Glutamatergic neuron (in vitro differentiated cells): Measurements from ENCODE around the gene VIM. TPM values are rescaled to one million over a fixed set of nuclear protein-coding genes. Genes with fewer than 3 reads are reported as not detected.

Experiments
- DNase-seq: peaks from one replicate; pipeline ENCODE4 v3.0.0; 2022
- H3K27ac Mint-ChIP-seq: one replicate; pipeline ENCODE4 v1.8.0; 2020; ENCODE audit warnings: mild to moderate bottlenecking, mixed read lengths, inconsistent platforms; ENCODE audit not compliant: unreplicated experiment
- H3K27me3 Mint-ChIP-seq: one replicate; pipeline ENCODE4 v1.8.0; 2020; ENCODE audit warnings: mild to moderate bottlenecking, moderate library complexity, mixed read lengths, inconsistent platforms; ENCODE audit not compliant: unreplicated experiment
- H3K36me3 Mint-ChIP-seq: one replicate; pipeline ENCODE4 v1.8.0; 2020; ENCODE audit warnings: mild to moderate bottlenecking, mixed read lengths, inconsistent platforms; ENCODE audit not compliant: unreplicated experiment
- H3K4me1 Mint-ChIP-seq: one replicate; pipeline ENCODE4 v1.8.0; 2020; ENCODE audit warnings: mild to moderate bottlenecking, low read depth, mixed read lengths, inconsistent platforms; ENCODE audit not compliant: unreplicated experiment
- H3K4me3 Mint-ChIP-seq: one replicate; pipeline ENCODE4 v1.8.0; 2020; ENCODE audit warnings: mild to moderate bottlenecking, mixed read lengths, inconsistent platforms; ENCODE audit not compliant: unreplicated experiment
- H3K9me3 Mint-ChIP-seq: one replicate; pipeline ENCODE4 v1.8.0; 2020; ENCODE audit warnings: mild to moderate bottlenecking, moderate library complexity, mixed read lengths, inconsistent platforms; ENCODE audit not compliant: unreplicated experiment
- long read RNA-seq: library from polyadenylated mRNA; unstranded; transcript quantifications from one replicate; pipeline ENCODE4 v2.0.0, GENCODE V29; 2020; ENCODE audit not compliant: unreplicated experiment
- total RNA-seq: library from RNA; stranded (reverse); fragmentation: NEBNext Ultra II Directional; extraction: Animal tissue kit (Norgen Biotek cat#: 25700); gene quantifications from one replicate; pipeline ENCODE4 v1.2.1, GENCODE V29; 2021; ENCODE audit not compliant: unreplicated experiment
- TF ChIP-seq, protein P1 (sequence below): fragments of 200-600 bp; sonication (generic); IDR thresholded peaks from one replicate; pipeline ENCODE4 v1.5.0; 2021; ENCODE audit not compliant: partially characterized antibody, unreplicated experiment

Gene VIM
- 106 TPM for total RNA-seq
- long read RNA-seq, transcript VIM-201 (9 exons, 1,868 nt): major isoform, 88 of 92 reads
- long read RNA-seq, partial matches to known transcripts: 0 of 92 reads
- long read RNA-seq, other reads (novel, unspliced or antisense): 4 of 92 reads

- Mint-ChIP-seq H3K9me3 (peaks cover 5% of the 10 kb centered on the region), H3K27ac (peak within 1 kb of the TSS; percentile 64), H3K36me3 (no peaks in the 10 kb centered on the region), H3K27me3 (peaks cover 15% of the 10 kb centered on the region), H3K4me3 (peak within 1 kb of the TSS; percentile 86), H3K4me1 (no peaks in the 10 kb centered on the region)
- TF ChIP-seq, protein P1, sequence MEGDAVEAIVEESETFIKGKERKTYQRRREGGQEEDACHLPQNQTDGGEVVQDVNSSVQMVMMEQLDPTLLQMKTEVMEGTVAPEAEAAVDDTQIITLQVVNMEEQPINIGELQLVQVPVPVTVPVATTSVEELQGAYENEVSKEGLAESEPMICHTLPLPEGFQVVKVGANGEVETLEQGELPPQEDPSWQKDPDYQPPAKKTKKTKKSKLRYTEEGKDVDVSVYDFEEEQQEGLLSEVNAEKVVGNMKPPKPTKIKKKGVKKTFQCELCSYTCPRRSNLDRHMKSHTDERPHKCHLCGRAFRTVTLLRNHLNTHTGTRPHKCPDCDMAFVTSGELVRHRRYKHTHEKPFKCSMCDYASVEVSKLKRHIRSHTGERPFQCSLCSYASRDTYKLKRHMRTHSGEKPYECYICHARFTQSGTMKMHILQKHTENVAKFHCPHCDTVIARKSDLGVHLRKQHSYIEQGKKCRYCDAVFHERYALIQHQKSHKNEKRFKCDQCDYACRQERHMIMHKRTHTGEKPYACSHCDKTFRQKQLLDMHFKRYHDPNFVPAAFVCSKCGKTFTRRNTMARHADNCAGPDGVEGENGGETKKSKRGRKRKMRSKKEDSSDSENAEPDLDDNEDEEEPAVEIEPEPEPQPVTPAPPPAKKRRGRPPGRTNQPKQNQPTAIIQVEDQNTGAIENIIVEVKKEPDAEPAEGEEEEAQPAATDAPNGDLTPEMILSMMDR: no peak
- DNase-seq: peak; percentile 76
These were observed at the start of gene VIM for GRCh38 chr10:17228091-17229015. TSS of gene VIM (plus strand) at chr10:17228241. CDS start at chr10:17229423, 1,182 bp downstream.

DNA sequence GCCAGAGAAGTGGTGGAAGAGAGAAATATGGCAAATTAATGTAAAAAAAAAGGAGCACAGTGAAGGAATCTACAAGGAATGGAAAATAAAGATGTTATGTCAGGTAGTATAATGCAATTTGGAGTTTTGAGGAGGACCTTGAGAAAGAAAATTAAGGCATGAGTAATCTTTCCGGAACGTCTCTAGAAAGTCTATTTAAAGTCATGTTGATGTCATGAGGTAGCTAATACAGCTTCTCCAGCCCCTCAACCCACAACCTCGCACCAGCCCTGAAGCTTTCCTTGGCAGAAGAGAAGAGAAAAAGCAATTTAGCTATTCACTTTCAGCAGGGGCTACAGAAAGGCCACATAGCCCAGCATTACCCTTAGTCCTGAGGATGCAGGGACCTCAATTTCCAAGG lies 49.0 kb upstream of the VIM start:
- Mint-ChIP-seq H3K9me3 (no peaks in the 10 kb centered on the region), H3K27ac (no peak overlapping the region), H3K4me3 (no peak overlapping the region), H3K27me3 (peaks cover 2% of the 10 kb centered on the region), H3K36me3 (no peaks in the 10 kb centered on the region), H3K4me1 (no peaks in the 10 kb centered on the region)
- TF ChIP-seq, protein P1: no peak
- no peak for DNase-seq

- no peaks in the 10 kb centered on the region for H3K4me1 Mint-ChIP-seq
- H3K27ac Mint-ChIP-seq: no peak overlapping the region
- H3K36me3 Mint-ChIP-seq: no peaks in the 10 kb centered on the region
- TF ChIP-seq, protein P1: no peak
- no peak for DNase-seq
- H3K4me3 Mint-ChIP-seq: no peak overlapping the region
- peaks cover 2% of the 10 kb centered on the region for H3K27me3 Mint-ChIP-seq
- H3K9me3 Mint-ChIP-seq: no peaks in the 10 kb centered on the region
These were observed 46.9 kb upstream of the VIM start for GRCh38 chr10:17181110-17181509.

DNA sequence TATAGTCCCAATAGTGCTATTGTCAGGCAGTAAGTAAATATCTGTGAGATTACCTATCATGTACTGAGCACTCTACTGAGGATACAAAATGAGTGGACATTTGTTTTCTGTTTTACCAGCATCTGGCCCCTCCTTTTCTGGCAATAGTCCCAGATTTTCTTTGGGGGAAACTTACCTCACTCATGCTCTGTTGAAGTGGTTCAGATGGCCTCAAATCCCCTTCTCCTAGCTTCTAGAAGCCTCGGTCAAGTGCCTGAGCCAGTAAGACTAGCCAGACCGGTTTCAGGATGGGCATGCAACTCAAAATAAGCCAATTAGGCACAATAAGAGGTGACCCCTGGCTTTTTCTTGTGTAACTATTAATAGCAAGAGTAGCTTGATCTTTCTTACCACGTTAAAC lies 46.3 kb upstream of the VIM start:
- TF ChIP-seq, protein P1: no peak
- no peak overlapping the region for H3K27ac Mint-ChIP-seq
- no peaks in the 10 kb centered on the region for H3K36me3 Mint-ChIP-seq
- no peaks in the 10 kb centered on the region for H3K9me3 Mint-ChIP-seq
- DNase-seq: no peak
- H3K27me3 Mint-ChIP-seq: peaks cover 2% of the 10 kb centered on the region
- H3K4me3 Mint-ChIP-seq: no peak overlapping the region
- no peaks in the 10 kb centered on the region for H3K4me1 Mint-ChIP-seq

DNA sequence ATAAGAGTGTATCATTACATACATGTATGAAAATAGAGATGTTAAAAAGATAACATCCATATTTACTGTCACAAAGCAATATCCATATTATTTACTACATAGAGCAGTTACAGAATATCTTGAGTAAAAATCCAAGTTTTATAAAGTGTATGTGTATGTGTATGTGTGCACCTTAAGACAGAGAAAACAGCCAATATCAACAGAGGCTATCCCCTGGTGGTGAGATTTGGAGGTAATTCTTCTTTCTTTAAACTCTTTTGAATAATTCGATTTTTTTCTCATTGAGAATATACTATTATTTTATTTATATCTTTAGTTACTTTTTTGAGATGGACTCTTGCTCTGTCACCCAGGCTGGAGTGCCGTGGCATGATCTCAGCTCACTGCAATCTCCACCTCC lies 44.9 kb upstream of the VIM start:
- peaks cover 2% of the 10 kb centered on the region for H3K27me3 Mint-ChIP-seq
- DNase-seq: no peak
- H3K9me3 Mint-ChIP-seq: no peaks in the 10 kb centered on the region
- TF ChIP-seq, protein P1: peak; percentile 45
- no peaks in the 10 kb centered on the region for H3K4me1 Mint-ChIP-seq
- no peak overlapping the region for H3K4me3 Mint-ChIP-seq
- no peak overlapping the region for H3K27ac Mint-ChIP-seq
- H3K36me3 Mint-ChIP-seq: no peaks in the 10 kb centered on the region
